ENCODE data around the gene CENATAC. TPM values are rescaled to one million over a fixed set of nuclear protein-coding genes. Genes with fewer than 3 reads are reported as not detected.
A peak's percentile ranks its signal among the peaks of the same experiment; 100 is the strongest.
"Not testable (repeated sequence)": the region's sequence is repeated elsewhere in the genome, so short reads cannot be mapped to it uniquely, and the experiment has no call there.

Gene CENATAC
- polyA plus RNA-seq, 4 donors: 12.9 to 50.1 (median 28.6) TPM

GRCh38 chr11:119055901-119056300 is 58.0 kb downstream of the CENATAC start:
- WGBS, 3 donors: 34 to 45% (median 44%) methylated on average over 6 of the region's 6 CpGs
- H3K9me3 ChIP-seq (ENCODE audit: control insufficient read depth in 2 of 2, insufficient read depth in 1 of 2, low read depth in 1 of 2, low read length in 1 of 2): no peaks in the 10 kb centered on the region
- peak overlapping the region in 2 of 3 donors; percentile 89 to 95 for H3K27ac ChIP-seq (ENCODE audit: low read depth in 1 of 3, low read length in 2 of 3)
- no peak for FAIRE-seq
- peak overlapping the region; percentile 81 to 96 (median 93) for H3K4me3 ChIP-seq (ENCODE audit: low read depth in 1 of 3, low read length in 3 of 3)
- no peaks in the 10 kb centered on the region for H3K27me3 ChIP-seq (ENCODE audit: control insufficient read depth in 3 of 3, insufficient read depth in 3 of 3, low read length in 3 of 3)
- H3K36me3 ChIP-seq (ENCODE audit: control insufficient read depth in 3 of 3, insufficient read depth in 2 of 3, low read depth in 1 of 3, low read length in 3 of 3): peaks cover 7 to 46% (median 21%) of the 10 kb centered on the region in 3 donors
- peaks cover 0 to 8% (median 2%) of the 10 kb centered on the region in 3 donors for H3K4me1 ChIP-seq (ENCODE audit: control insufficient read depth in 3 of 3, insufficient read depth in 2 of 3, low read depth in 1 of 3, low read length in 2 of 3)
- no peak for DNase-seq

- Histone ChIP-seq H3K27me3 (ENCODE audit: control insufficient read depth in 3 of 3, insufficient read depth in 3 of 3, low read length in 3 of 3) (no peaks in the 10 kb centered on the region), H3K27ac (ENCODE audit: low read depth in 1 of 3, low read length in 2 of 3) (peak overlapping the region; percentile 89 to 95 (median 89)), H3K9me3 (ENCODE audit: control insufficient read depth in 2 of 2, insufficient read depth in 1 of 2, low read depth in 1 of 2, low read length in 1 of 2) (no peaks in the 10 kb centered on the region), H3K4me3 (ENCODE audit: low read depth in 1 of 3, low read length in 3 of 3) (peak overlapping the region; percentile 81 to 96 (median 93)), H3K36me3 (ENCODE audit: control insufficient read depth in 3 of 3, insufficient read depth in 2 of 3, low read depth in 1 of 3, low read length in 3 of 3) (peaks cover 7 to 40% (median 18%) of the 10 kb centered on the region in 3 donors), H3K4me1 (ENCODE audit: control insufficient read depth in 3 of 3, insufficient read depth in 2 of 3, low read depth in 1 of 3, low read length in 2 of 3) (peaks cover 0 to 8% (median 2%) of the 10 kb centered on the region in 3 donors)
- DNase-seq (peak; percentile 63 to 66), FAIRE-seq (no peak)
- 0 to 1% (median 1%) methylated on average over 28 to 48 of the region's 48 CpGs for WGBS, 3 donors
These were observed 58.6 kb downstream of the CENATAC start for GRCh38 chr11:119056421-119056999.

- Histone ChIP-seq H3K4me1 (ENCODE audit: control insufficient read depth in 3 of 3, insufficient read depth in 2 of 3, low read depth in 1 of 3, low read length in 2 of 3) (peaks cover 0 to 8% (median 2%) of the 10 kb centered on the region in 3 donors), H3K4me3 (ENCODE audit: low read depth in 1 of 3, low read length in 3 of 3) (peak within 1 kb of the TSS; percentile 91 to 96 (median 93)), H3K27me3 (ENCODE audit: control insufficient read depth in 3 of 3, insufficient read depth in 3 of 3, low read length in 3 of 3) (no peaks in the 10 kb centered on the region), H3K36me3 (ENCODE audit: control insufficient read depth in 3 of 3, insufficient read depth in 2 of 3, low read depth in 1 of 3, low read length in 3 of 3) (peaks cover 6 to 33% (median 16%) of the 10 kb centered on the region in 3 donors), H3K9me3 (ENCODE audit: control insufficient read depth in 2 of 2, insufficient read depth in 1 of 2, low read depth in 1 of 2, low read length in 1 of 2) (no peaks in the 10 kb centered on the region), H3K27ac (ENCODE audit: low read depth in 1 of 3, low read length in 2 of 3) (peak within 1 kb of the TSS; percentile 89 to 97 (median 91))
- 0 to 1% (median 0%) methylated on average over 41 to 79 of the region's 79 CpGs for WGBS, 3 donors
- peak; percentile 98 to 99 for DNase-seq
- no peak for FAIRE-seq
These were observed 59.2 kb downstream of the CENATAC start, which contains the start of gene HYOU1 for GRCh38 chr11:119057000-119057769. Gene HYOU1, minus strand, starts transcription at chr11:119057205. Its CDS starts 1,045 bp downstream, at chr11:119056160.

- not testable (repeated sequence) for H3K4me1 ChIP-seq (ENCODE audit: control insufficient read depth in 3 of 3, insufficient read depth in 2 of 3, low read depth in 1 of 3, low read length in 2 of 3); H3K4me3 ChIP-seq (ENCODE audit: low read depth in 1 of 3, low read length in 3 of 3); FAIRE-seq; H3K27ac ChIP-seq (ENCODE audit: low read depth in 1 of 3, low read length in 2 of 3); H3K27me3 ChIP-seq (ENCODE audit: control insufficient read depth in 3 of 3, insufficient read depth in 3 of 3, low read length in 3 of 3); H3K9me3 ChIP-seq (ENCODE audit: control insufficient read depth in 2 of 2, insufficient read depth in 1 of 2, low read depth in 1 of 2, low read length in 1 of 2); DNase-seq
- H3K36me3 ChIP-seq (ENCODE audit: control insufficient read depth in 3 of 3, insufficient read depth in 2 of 3, low read depth in 1 of 3, low read length in 3 of 3): peaks cover 2 to 19% (median 8%) of the 10 kb centered on the region in 3 donors
- 88 to 92% (median 92%) methylated on average over 16 to 31 of the region's 35 CpGs for WGBS, 3 donors
These were observed 61.2 kb downstream of the CENATAC start for GRCh38 chr11:119059128-119059527.

GRCh38 chr11:119061256-119061655 is 63.3 kb downstream of the CENATAC start:
- no peaks in the 10 kb centered on the region for H3K4me1 ChIP-seq (ENCODE audit: control insufficient read depth in 3 of 3, insufficient read depth in 2 of 3, low read depth in 1 of 3, low read length in 2 of 3)
- H3K27ac ChIP-seq (ENCODE audit: low read depth in 1 of 3, low read length in 2 of 3): no peak overlapping the region
- peaks cover 0 to 9% (median 2%) of the 10 kb centered on the region in 3 donors for H3K36me3 ChIP-seq (ENCODE audit: control insufficient read depth in 3 of 3, insufficient read depth in 2 of 3, low read depth in 1 of 3, low read length in 3 of 3)
- no peak for DNase-seq
- no peaks in the 10 kb centered on the region for H3K27me3 ChIP-seq (ENCODE audit: control insufficient read depth in 3 of 3, insufficient read depth in 3 of 3, low read length in 3 of 3)
- H3K9me3 ChIP-seq (ENCODE audit: control insufficient read depth in 2 of 2, insufficient read depth in 1 of 2, low read depth in 1 of 2, low read length in 1 of 2): no peaks in the 10 kb centered on the region
- no peak for FAIRE-seq
- 91 to 98% (median 95%) methylated on average over 3 of the region's 3 CpGs for WGBS, 3 donors
- H3K4me3 ChIP-seq (ENCODE audit: low read depth in 1 of 3, low read length in 3 of 3): no peak overlapping the region

- Histone ChIP-seq H3K4me1 (ENCODE audit: control insufficient read depth in 3 of 3, insufficient read depth in 2 of 3, low read depth in 1 of 3, low read length in 2 of 3) (peaks cover 0 to 4% (median 0%) of the 10 kb centered on the region in 3 donors), H3K9me3 (ENCODE audit: control insufficient read depth in 2 of 2, insufficient read depth in 1 of 2, low read depth in 1 of 2, low read length in 1 of 2) (no peaks in the 10 kb centered on the region), H3K4me3 (ENCODE audit: low read depth in 1 of 3, low read length in 3 of 3) (no peak overlapping the region), H3K27ac (ENCODE audit: low read depth in 1 of 3, low read length in 2 of 3) (no peak overlapping the region), H3K27me3 (ENCODE audit: control insufficient read depth in 3 of 3, insufficient read depth in 3 of 3, low read length in 3 of 3) (no peaks in the 10 kb centered on the region), H3K36me3 (ENCODE audit: control insufficient read depth in 3 of 3, insufficient read depth in 2 of 3, low read depth in 1 of 3, low read length in 3 of 3) (peaks cover 0 to 9% (median 2%) of the 10 kb centered on the region in 3 donors)
- 47 to 64% (median 62%) methylated on average over 5 of the region's 5 CpGs for WGBS, 3 donors
- FAIRE-seq (no peak), DNase-seq (no peak)
These were observed 64.8 kb downstream of the CENATAC start for GRCh38 chr11:119062779-119063178.

GRCh38 chr11:119065369-119065768 is 67.4 kb downstream of the CENATAC start:
- Histone ChIP-seq H3K27me3 (ENCODE audit: control insufficient read depth in 3 of 3, insufficient read depth in 3 of 3, low read length in 3 of 3) (no peaks in the 10 kb centered on the region), H3K4me1 (ENCODE audit: control insufficient read depth in 3 of 3, insufficient read depth in 2 of 3, low read depth in 1 of 3, low read length in 2 of 3) (peaks cover 0 to 9% (median 0%) of the 10 kb centered on the region in 3 donors), H3K9me3 (ENCODE audit: control insufficient read depth in 2 of 2, insufficient read depth in 1 of 2, low read depth in 1 of 2, low read length in 1 of 2) (no peaks in the 10 kb centered on the region), H3K36me3 (ENCODE audit: control insufficient read depth in 3 of 3, insufficient read depth in 2 of 3, low read depth in 1 of 3, low read length in 3 of 3) (peaks cover 0 to 13% (median 4%) of the 10 kb centered on the region in 3 donors), H3K4me3 (ENCODE audit: low read depth in 1 of 3, low read length in 3 of 3) (no peak overlapping the region), H3K27ac (ENCODE audit: low read depth in 1 of 3, low read length in 2 of 3) (no peak overlapping the region)
- WGBS, 3 donors: 43 to 57% (median 49%) methylated on average over 4 of the region's 4 CpGs
- FAIRE-seq: no peak
- peak; percentile 40 to 58 for DNase-seq

Measured in small intestine (tissue), 7 donors.